Mammary epithelial cell (primary cell): ENCODE measurements around the gene COL27A1.
"Not testable (repeated sequence)": the region's sequence is repeated elsewhere in the genome, so short reads cannot be mapped to it uniquely, and the experiment has no call there.

Experiments used
- EZH2 ChIP-seq: IDR thresholded peaks from 2 replicates; pipeline ENCODE4 v1.6.1; 2012; ENCODE audit warnings: low read length, inconsistent platforms, borderline replicate concordance
- TF ChIP-seq, protein P1 (sequence below), 2 donors: IDR thresholded peaks in 1 of 2; conservative IDR thresholded peaks in 1 of 2; 2 replicates each; pipeline ENCODE4 v1.5.1; 2011 to 2012; ENCODE audit warnings: inconsistent platforms in 2 of 2, low read length in 2 of 2, mild to moderate bottlenecking in 2 of 2, control low read depth in 1 of 2, low read depth in 1 of 2; ENCODE audit not compliant: insufficient read depth in 1 of 2; ENCODE audit errors: extremely low read depth in 1 of 2

DNA sequence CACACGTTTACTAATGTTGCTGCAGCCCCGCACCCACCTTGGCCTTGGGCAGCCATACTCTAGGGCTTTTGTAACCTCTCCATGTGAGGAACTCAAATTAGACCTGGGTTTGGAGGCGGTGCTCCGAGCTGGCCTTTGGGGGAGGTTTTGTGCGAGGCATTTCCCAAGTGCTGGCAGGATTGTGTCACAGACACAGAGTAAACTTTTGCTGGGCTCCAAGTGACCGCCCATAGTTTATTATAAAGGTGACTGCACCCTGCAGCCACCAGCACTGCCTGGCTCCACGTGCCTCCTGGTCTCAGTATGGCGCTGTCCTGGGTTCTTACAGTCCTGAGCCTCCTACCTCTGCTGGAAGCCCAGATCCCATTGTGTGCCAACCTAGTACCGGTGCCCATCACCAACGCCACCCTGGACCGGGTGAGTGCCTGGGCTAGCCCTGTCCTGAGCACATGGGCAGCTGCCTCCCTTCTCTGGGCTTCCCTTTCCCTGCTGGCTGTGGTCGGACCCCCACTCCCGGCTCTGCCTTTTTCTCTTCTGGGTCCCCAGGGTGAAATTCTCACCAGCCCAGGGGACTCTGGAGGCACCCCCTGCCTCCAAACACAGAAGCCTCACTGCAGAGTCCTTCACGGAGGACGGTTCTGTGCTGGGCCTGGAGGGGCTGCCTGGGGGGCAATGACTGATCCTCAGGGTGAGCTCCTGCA is 167.6 kb downstream of the COL27A1 start, which contains the start of gene ORM1:
- TF ChIP-seq, protein P1, sequence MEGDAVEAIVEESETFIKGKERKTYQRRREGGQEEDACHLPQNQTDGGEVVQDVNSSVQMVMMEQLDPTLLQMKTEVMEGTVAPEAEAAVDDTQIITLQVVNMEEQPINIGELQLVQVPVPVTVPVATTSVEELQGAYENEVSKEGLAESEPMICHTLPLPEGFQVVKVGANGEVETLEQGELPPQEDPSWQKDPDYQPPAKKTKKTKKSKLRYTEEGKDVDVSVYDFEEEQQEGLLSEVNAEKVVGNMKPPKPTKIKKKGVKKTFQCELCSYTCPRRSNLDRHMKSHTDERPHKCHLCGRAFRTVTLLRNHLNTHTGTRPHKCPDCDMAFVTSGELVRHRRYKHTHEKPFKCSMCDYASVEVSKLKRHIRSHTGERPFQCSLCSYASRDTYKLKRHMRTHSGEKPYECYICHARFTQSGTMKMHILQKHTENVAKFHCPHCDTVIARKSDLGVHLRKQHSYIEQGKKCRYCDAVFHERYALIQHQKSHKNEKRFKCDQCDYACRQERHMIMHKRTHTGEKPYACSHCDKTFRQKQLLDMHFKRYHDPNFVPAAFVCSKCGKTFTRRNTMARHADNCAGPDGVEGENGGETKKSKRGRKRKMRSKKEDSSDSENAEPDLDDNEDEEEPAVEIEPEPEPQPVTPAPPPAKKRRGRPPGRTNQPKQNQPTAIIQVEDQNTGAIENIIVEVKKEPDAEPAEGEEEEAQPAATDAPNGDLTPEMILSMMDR (conservative IDR thresholded peaks at IDR 0.05 in 1 of 2, IDR thresholded peaks at IDR 0.05 in 1 of 2; ENCODE audit: extremely low read depth in 1 of 2, insufficient read depth in 1 of 2, low read depth in 1 of 2, low read length in 2 of 2): not testable (repeated sequence)
- not testable (repeated sequence) for TF ChIP-seq EZH2
